ENCODE data around the gene MIDN.
A peak's percentile ranks its signal among the peaks of the same experiment; 100 is the strongest.

MIDN gene

GRCh38 chr19:1278713-1279660 lies 30.6 kb downstream of the MIDN start:
- Histone ChIP-seq H3K4me1 (ENCODE audit: control insufficient read depth, insufficient read depth, low read length) (peaks cover 8% of the 10 kb centered on the region), H3K4me3 (ENCODE audit: low read depth, low read length) (no peak overlapping the region), H3K36me3 (ENCODE audit: control insufficient read depth in 2 of 2, insufficient read depth in 1 of 2, low read length in 2 of 2) (peaks cover 0 to 48% of the 10 kb centered on the region in 2 experiments; a peak in 1 of 3 replicates), H3K9me3 (ENCODE audit: control insufficient read depth, insufficient read depth, low read depth, low read length) (no peaks in the 10 kb centered on the region), H3K27ac (ENCODE audit: extremely low read depth, low read depth, low read length) (no peak overlapping the region)
- TF ChIP-seq ZFP3 (tag by site-specific recombination; IDR thresholded peaks at IDR 0.05; ENCODE audit: low read depth), result peak; percentile 100
- TF ChIP-seq, protein P1, sequence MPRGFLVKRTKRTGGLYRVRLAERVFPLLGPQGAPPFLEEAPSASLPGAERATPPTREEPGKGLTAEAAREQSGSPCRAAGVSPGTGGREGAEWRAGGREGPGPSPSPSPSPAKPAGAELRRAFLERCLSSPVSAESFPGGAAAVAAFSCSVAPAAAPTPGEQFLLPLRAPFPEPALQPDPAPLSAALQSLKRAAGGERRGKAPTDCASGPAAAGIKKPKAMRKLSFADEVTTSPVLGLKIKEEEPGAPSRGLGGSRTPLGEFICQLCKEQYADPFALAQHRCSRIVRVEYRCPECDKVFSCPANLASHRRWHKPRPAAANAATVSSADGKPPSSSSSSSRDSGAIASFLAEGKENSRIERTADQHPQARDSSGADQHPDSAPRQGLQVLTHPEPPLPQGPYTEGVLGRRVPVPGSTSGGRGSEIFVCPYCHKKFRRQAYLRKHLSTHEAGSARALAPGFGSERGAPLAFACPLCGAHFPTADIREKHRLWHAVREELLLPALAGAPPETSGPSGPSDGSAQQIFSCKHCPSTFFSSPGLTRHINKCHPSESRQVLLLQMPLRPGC (tag by site-specific recombination; IDR thresholded peaks at IDR 0.05), result no peak
- TF ChIP-seq, protein P2, sequence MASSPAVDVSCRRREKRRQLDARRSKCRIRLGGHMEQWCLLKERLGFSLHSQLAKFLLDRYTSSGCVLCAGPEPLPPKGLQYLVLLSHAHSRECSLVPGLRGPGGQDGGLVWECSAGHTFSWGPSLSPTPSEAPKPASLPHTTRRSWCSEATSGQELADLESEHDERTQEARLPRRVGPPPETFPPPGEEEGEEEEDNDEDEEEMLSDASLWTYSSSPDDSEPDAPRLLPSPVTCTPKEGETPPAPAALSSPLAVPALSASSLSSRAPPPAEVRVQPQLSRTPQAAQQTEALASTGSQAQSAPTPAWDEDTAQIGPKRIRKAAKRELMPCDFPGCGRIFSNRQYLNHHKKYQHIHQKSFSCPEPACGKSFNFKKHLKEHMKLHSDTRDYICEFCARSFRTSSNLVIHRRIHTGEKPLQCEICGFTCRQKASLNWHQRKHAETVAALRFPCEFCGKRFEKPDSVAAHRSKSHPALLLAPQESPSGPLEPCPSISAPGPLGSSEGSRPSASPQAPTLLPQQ (tag by site-specific recombination; IDR thresholded peaks at IDR 0.05), result peak; percentile 76; the same call in 1 of the 2 replicates
- TF ChIP-seq SCRT2 (tag by site-specific recombination; IDR thresholded peaks at IDR 0.05), result peak; percentile 78
- POLR2A ChIA-PET, result interaction anchor here (0.6 to 2.8 kb wide), 5 partner anchors 10 to 110 kb away, joined by 3 to 26 read pairs (median 4); partner anchors contain the start of gene CIRBP
- CTCF ChIA-PET, result interaction anchor here (0.6 to 4.4 kb wide), 22 partner anchors 10 to 280 kb away, joined by 3 to 28 read pairs (median 4); partner anchors contain the start of genes ATP5F1D and CIRBP

- ChIA-PET CTCF (interaction anchor here (0.6 to 4.4 kb wide), 18 partner anchors 11 to 279 kb away, joined by 3 to 28 read pairs (median 4); partner anchors contain the start of gene CIRBP), POLR2A (interaction anchor here (1.0 to 2.8 kb wide), 3 partner anchors 11 to 103 kb away, joined by 3 to 26 read pairs (median 9); partner anchors contain the start of gene CIRBP)
- Histone ChIP-seq H3K4me1 (ENCODE audit: control insufficient read depth, insufficient read depth, low read length) (peaks cover 4% of the 10 kb centered on the region), H3K36me3 (ENCODE audit: control insufficient read depth in 2 of 2, insufficient read depth in 1 of 2, low read length in 2 of 2) (peaks cover 0 to 39% of the 10 kb centered on the region in 2 experiments; a peak in 1 of 3 replicates), H3K4me3 (ENCODE audit: low read depth, low read length) (no peak overlapping the region), H3K27ac (ENCODE audit: extremely low read depth, low read depth, low read length) (peak overlapping the region; percentile 10; the same call in 1 of the 2 replicates), H3K9me3 (ENCODE audit: control insufficient read depth, insufficient read depth, low read depth, low read length) (no peaks in the 10 kb centered on the region)
- TF ChIP-seq, protein P3, sequence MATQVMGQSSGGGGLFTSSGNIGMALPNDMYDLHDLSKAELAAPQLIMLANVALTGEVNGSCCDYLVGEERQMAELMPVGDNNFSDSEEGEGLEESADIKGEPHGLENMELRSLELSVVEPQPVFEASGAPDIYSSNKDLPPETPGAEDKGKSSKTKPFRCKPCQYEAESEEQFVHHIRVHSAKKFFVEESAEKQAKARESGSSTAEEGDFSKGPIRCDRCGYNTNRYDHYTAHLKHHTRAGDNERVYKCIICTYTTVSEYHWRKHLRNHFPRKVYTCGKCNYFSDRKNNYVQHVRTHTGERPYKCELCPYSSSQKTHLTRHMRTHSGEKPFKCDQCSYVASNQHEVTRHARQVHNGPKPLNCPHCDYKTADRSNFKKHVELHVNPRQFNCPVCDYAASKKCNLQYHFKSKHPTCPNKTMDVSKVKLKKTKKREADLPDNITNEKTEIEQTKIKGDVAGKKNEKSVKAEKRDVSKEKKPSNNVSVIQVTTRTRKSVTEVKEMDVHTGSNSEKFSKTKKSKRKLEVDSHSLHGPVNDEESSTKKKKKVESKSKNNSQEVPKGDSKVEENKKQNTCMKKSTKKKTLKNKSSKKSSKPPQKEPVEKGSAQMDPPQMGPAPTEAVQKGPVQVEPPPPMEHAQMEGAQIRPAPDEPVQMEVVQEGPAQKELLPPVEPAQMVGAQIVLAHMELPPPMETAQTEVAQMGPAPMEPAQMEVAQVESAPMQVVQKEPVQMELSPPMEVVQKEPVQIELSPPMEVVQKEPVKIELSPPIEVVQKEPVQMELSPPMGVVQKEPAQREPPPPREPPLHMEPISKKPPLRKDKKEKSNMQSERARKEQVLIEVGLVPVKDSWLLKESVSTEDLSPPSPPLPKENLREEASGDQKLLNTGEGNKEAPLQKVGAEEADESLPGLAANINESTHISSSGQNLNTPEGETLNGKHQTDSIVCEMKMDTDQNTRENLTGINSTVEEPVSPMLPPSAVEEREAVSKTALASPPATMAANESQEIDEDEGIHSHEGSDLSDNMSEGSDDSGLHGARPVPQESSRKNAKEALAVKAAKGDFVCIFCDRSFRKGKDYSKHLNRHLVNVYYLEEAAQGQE (tag by site-specific recombination; IDR thresholded peaks at IDR 0.05), result peak; percentile 42; the same call in 1 of the 2 replicates
- TF ChIP-seq ZFP37 (tag by site-specific recombination; IDR thresholded peaks at IDR 0.05), result no peak
- TF ChIP-seq MZF1 (tag by site-specific recombination; IDR thresholded peaks at IDR 0.05; ENCODE audit: borderline replicate concordance), result no peak
- peak; percentile 91 for TF ChIP-seq ZNF654 (tag by site-specific recombination; IDR thresholded peaks at IDR 0.05; ENCODE audit: low read depth)
- no peak for TF ChIP-seq ZNF776 (tag by site-specific recombination; IDR thresholded peaks at IDR 0.05; ENCODE audit: borderline replicate concordance)
- TF ChIP-seq OSR2 (tag by site-specific recombination; IDR thresholded peaks at IDR 0.05), result no peak
- no peak for TF ChIP-seq ZNF596 (tag by site-specific recombination; IDR thresholded peaks at IDR 0.05)
- TF ChIP-seq, protein P4, sequence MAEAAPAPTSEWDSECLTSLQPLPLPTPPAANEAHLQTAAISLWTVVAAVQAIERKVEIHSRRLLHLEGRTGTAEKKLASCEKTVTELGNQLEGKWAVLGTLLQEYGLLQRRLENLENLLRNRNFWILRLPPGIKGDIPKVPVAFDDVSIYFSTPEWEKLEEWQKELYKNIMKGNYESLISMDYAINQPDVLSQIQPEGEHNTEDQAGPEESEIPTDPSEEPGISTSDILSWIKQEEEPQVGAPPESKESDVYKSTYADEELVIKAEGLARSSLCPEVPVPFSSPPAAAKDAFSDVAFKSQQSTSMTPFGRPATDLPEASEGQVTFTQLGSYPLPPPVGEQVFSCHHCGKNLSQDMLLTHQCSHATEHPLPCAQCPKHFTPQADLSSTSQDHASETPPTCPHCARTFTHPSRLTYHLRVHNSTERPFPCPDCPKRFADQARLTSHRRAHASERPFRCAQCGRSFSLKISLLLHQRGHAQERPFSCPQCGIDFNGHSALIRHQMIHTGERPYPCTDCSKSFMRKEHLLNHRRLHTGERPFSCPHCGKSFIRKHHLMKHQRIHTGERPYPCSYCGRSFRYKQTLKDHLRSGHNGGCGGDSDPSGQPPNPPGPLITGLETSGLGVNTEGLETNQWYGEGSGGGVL (tag by site-specific recombination; IDR thresholded peaks at IDR 0.05), result no peak
- peak; percentile 38; the same call in 1 of the 2 replicates for TF ChIP-seq SP7 (tag by site-specific recombination; IDR thresholded peaks at IDR 0.05)
- TF ChIP-seq ZBTB11 (tag by site-specific recombination; conservative IDR thresholded peaks at IDR 0.05; ENCODE audit: low read depth), result no peak
- TF ChIP-seq, protein P5, sequence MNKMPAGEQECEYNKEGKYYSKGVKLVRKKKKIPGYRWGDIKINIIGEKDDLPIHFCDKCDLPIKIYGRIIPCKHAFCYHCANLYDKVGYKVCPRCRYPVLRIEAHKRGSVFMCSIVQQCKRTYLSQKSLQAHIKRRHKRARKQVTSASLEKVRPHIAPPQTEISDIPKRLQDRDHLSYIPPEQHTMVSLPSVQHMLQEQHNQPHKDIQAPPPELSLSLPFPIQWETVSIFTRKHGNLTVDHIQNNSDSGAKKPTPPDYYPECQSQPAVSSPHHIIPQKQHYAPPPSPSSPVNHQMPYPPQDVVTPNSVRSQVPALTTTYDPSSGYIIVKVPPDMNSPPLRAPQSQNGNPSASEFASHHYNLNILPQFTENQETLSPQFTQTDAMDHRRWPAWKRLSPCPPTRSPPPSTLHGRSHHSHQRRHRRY (tag by site-specific recombination; IDR thresholded peaks at IDR 0.05), result no peak
- TF ChIP-seq ZFP3 (tag by site-specific recombination; IDR thresholded peaks at IDR 0.05; ENCODE audit: low read depth), result no peak
- no peak for TF ChIP-seq FEZF1 (tag by site-specific recombination; IDR thresholded peaks at IDR 0.05)
- TF ChIP-seq ZNF239 (tag by site-specific recombination; IDR thresholded peaks at IDR 0.05), result no peak
These were observed 31.5 kb downstream of the MIDN start for GRCh38 chr19:1279782-1280341.
